Calu3 (cell line): Measurements from ENCODE around the gene RLBP1. TPM values are rescaled to one million over a fixed set of nuclear protein-coding genes. Genes with fewer than 3 reads are reported as not detected.
A peak's percentile ranks its signal among the peaks of the same experiment; 100 is the strongest.

Experiments used
- BruUV-seq: library from RNA; stranded (reverse); fragments of 400-500 nt; replicated peaks from 2 replicates; lab custom pipeline; 2021; lab: Mats Ljungman, UMichigan
- CTCF ChIA-PET: fragments of 300-600 bp; sonication (Branson Sonifier 250); formaldehyde crosslinking; loops from one replicate; lab custom pipeline; 2022; ENCODE audit warnings: antibody characterized with exemption; lab: Charles Lee
- DNase-seq: peaks from one replicate; pipeline ENCODE4 v3.0.0; 2022
- H3K27ac Mint-ChIP-seq: one replicate; pipeline ENCODE4 v1.8.0; 2022; ENCODE audit warnings: mixed read lengths; ENCODE audit not compliant: unreplicated experiment
- H3K27me3 Mint-ChIP-seq: one replicate; pipeline ENCODE4 v1.8.0; 2022; ENCODE audit warnings: mixed read lengths; ENCODE audit not compliant: unreplicated experiment
- H3K36me3 Mint-ChIP-seq: one replicate; pipeline ENCODE4 v1.8.0; 2022; ENCODE audit warnings: mild to moderate bottlenecking, moderate library complexity, mixed read lengths; ENCODE audit not compliant: insufficient read depth, unreplicated experiment
- H3K4me1 Mint-ChIP-seq: one replicate; pipeline ENCODE4 v1.8.0; 2022; ENCODE audit warnings: mild to moderate bottlenecking, low read depth, mixed read lengths; ENCODE audit not compliant: unreplicated experiment
- H3K4me3 Mint-ChIP-seq: one replicate; pipeline ENCODE4 v1.8.0; 2022; ENCODE audit warnings: mild to moderate bottlenecking, low read depth, moderate library complexity, mixed read lengths; ENCODE audit not compliant: unreplicated experiment
- H3K9me3 Mint-ChIP-seq: one replicate; pipeline ENCODE4 v1.8.0; 2022; ENCODE audit warnings: low read depth, mixed read lengths; ENCODE audit not compliant: unreplicated experiment
- intact Hi-C: fragments of 100-400 bp; cut with micrococcal nuclease; formaldehyde crosslinking; loops from one replicate; pipeline ENCODE4 v1.10.0; 2022; ENCODE audit not compliant: unreplicated experiment
- total RNA-seq: library from RNA; stranded (reverse); gene quantifications from 2 replicates; pipeline ENCODE4 v1.2.3, GENCODE V29; 2022
- TF ChIP-seq, protein P1 (sequence below): fragments of 200-600 bp; IDR thresholded peaks from one replicate; pipeline ENCODE4 v1.8.0; 2022; ENCODE audit warnings: antibody characterized with exemption; ENCODE audit not compliant: unreplicated experiment

RLBP1 gene
- total RNA-seq, 1 experiment from 2014 or later = not detected

GRCh38 chr15:89199746-89200145, 21.6 kb downstream of the RLBP1 start:
- DNase-seq = no peak
- intact Hi-C loops = no loop called here
- TF ChIP-seq, protein P1, sequence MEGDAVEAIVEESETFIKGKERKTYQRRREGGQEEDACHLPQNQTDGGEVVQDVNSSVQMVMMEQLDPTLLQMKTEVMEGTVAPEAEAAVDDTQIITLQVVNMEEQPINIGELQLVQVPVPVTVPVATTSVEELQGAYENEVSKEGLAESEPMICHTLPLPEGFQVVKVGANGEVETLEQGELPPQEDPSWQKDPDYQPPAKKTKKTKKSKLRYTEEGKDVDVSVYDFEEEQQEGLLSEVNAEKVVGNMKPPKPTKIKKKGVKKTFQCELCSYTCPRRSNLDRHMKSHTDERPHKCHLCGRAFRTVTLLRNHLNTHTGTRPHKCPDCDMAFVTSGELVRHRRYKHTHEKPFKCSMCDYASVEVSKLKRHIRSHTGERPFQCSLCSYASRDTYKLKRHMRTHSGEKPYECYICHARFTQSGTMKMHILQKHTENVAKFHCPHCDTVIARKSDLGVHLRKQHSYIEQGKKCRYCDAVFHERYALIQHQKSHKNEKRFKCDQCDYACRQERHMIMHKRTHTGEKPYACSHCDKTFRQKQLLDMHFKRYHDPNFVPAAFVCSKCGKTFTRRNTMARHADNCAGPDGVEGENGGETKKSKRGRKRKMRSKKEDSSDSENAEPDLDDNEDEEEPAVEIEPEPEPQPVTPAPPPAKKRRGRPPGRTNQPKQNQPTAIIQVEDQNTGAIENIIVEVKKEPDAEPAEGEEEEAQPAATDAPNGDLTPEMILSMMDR = no peak
- peaks cover 23% of the 10 kb centered on the region for H3K4me1 Mint-ChIP-seq
- CTCF ChIA-PET = interaction anchor here (0.6 kb wide), 1 partner anchor 592 kb away, joined by 4 read pairs; no protein-coding TSS in a partner anchor
- H3K36me3 Mint-ChIP-seq = peaks cover 44% of the 10 kb centered on the region
- H3K27me3 Mint-ChIP-seq = no peaks in the 10 kb centered on the region
- no peak overlapping the region for H3K27ac Mint-ChIP-seq
- H3K9me3 Mint-ChIP-seq = no peaks in the 10 kb centered on the region
- H3K4me3 Mint-ChIP-seq = no peak overlapping the region
- BruUV-seq = no TSS peak

- CTCF ChIA-PET = no interaction called here
- no peaks in the 10 kb centered on the region for H3K9me3 Mint-ChIP-seq
- DNase-seq = no peak
- BruUV-seq = no TSS peak
- H3K27ac Mint-ChIP-seq = no peak overlapping the region
- H3K27me3 Mint-ChIP-seq = no peaks in the 10 kb centered on the region
- peaks cover 23% of the 10 kb centered on the region for H3K4me1 Mint-ChIP-seq
- H3K36me3 Mint-ChIP-seq = peaks cover 46% of the 10 kb centered on the region
- TF ChIP-seq, protein P1 = no peak
- H3K4me3 Mint-ChIP-seq = no peak overlapping the region
- intact Hi-C loops = no loop called here
These were observed 22.4 kb downstream of the RLBP1 start for GRCh38 chr15:89198934-89199333.

DNA sequence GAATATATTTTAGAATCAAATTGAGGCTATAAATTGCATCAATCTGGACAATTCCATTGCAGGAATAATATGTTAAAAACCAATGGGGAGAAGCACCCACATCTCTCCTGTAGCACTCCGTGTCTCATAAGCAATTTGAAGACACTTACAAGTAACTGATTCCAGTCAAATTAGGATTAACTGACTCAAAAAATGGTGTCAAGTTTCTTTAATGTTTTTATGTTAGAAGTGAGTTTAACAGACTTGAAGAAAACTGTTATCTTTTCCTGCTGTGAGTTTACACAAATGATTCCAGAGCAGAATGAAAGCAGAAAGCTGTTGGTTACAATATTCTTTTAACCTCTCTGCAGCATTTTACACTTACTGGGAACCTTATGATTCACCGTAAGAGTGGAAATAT, 23.2 kb downstream of the RLBP1 start:
- Mint-ChIP-seq H3K27ac (no peak overlapping the region), H3K4me1 (peaks cover 23% of the 10 kb centered on the region)
- no TSS peak for BruUV-seq

GRCh38 chr15:89197503-89197971, 23.8 kb downstream of the RLBP1 start:
- Mint-ChIP-seq H3K27ac (peak overlapping the region; percentile 18), H3K9me3 (no peaks in the 10 kb centered on the region)
- CTCF ChIA-PET = interaction anchor here (1.2 kb wide), 1 partner anchor 9 kb away, joined by 3 read pairs; no protein-coding TSS in a partner anchor

More for the DNA sequence above, 23.2 kb downstream of the RLBP1 start:
- Mint-ChIP-seq H3K9me3 (no peaks in the 10 kb centered on the region), H3K27me3 (no peaks in the 10 kb centered on the region), H3K4me3 (no peak overlapping the region), H3K36me3 (peaks cover 50% of the 10 kb centered on the region)
- TF ChIP-seq, protein P1 = no peak
- intact Hi-C loops = no loop called here
- no peak for DNase-seq
- CTCF ChIA-PET = interaction anchor here (1.2 kb wide), 1 partner anchor 9 kb away, joined by 3 read pairs; no protein-coding TSS in a partner anchor

More at GRCh38 chr15:89197503-89197971, 23.8 kb downstream of the RLBP1 start:
- no TSS peak for BruUV-seq
- TF ChIP-seq, protein P1 = no peak
- Mint-ChIP-seq H3K36me3 (peaks cover 57% of the 10 kb centered on the region), H3K27me3 (no peaks in the 10 kb centered on the region), H3K4me3 (no peak overlapping the region), H3K4me1 (peaks cover 23% of the 10 kb centered on the region)
- peak; percentile 39 for DNase-seq
- intact Hi-C loops = no loop called here
